Measurements from ENCODE around the gene HOMER2.

- TF ChIP-seq EZH2 (IDR thresholded peaks at IDR 0.05; ENCODE audit: borderline replicate concordance, low read depth, low read length, severe bottlenecking): no peak
- no peak for TF ChIP-seq CTCF (IDR thresholded peaks at IDR 0.05; ENCODE audit: borderline replicate concordance, extremely low read depth, low read length, poor library complexity, severe bottlenecking)
These were observed 56.5 kb downstream of the HOMER2 start for GRCh38 chr15:82895983-82896382.

All from DND-41 (cell line).